NCI-H82 treated with DMSO at 0.1 percent for 48 hours (cell line): ENCODE results near the gene GAPVD1.
A peak's percentile ranks its signal among the peaks of the same experiment; 100 is the strongest.
"Not testable (repeated sequence)": the region's sequence is repeated elsewhere in the genome, so short reads cannot be mapped to it uniquely, and the experiment has no call there.

Source experiments
- DNase-seq: peaks from one replicate; lab custom pipeline; 2025; ENCODE audit not compliant: unreplicated experiment; lab: John Stamatoyannopoulos, UW

Gene GAPVD1

GRCh38 chr9:125366676-125367075 is 105.0 kb downstream of the GAPVD1 start:
- no peak for DNase-seq

GRCh38 chr9:125370786-125371185 is 109.2 kb downstream of the GAPVD1 start:
- DNase-seq, result no peak

GRCh38 chr9:125372441-125373226 is 111.0 kb downstream of the GAPVD1 start:
- no peak for DNase-seq

GRCh38 chr9:125374443-125375309 is 113.0 kb downstream of the GAPVD1 start:
- DNase-seq, result peak; percentile 59

GRCh38 chr9:125375820-125376219 is 114.2 kb downstream of the GAPVD1 start:
- DNase-seq, result no peak

- DNase-seq, result no peak
Measured at GRCh38 chr9:125376261-125377226, 114.9 kb downstream of the GAPVD1 start.

GRCh38 chr9:125377584-125378250 is 116.1 kb downstream of the GAPVD1 start:
- DNase-seq, result no peak

GRCh38 chr9:125378778-125379177 is 117.2 kb downstream of the GAPVD1 start:
- DNase-seq, result no peak

- DNase-seq, result no peak
Measured at GRCh38 chr9:125379208-125379607, 117.6 kb downstream of the GAPVD1 start.

- DNase-seq, result no peak
Measured at GRCh38 chr9:125380406-125380805, 118.8 kb downstream of the GAPVD1 start.

- no peak for DNase-seq
Measured at GRCh38 chr9:125387861-125388524, 126.4 kb downstream of the GAPVD1 start.

- no peak for DNase-seq
Measured at GRCh38 chr9:125388978-125389377, 127.4 kb downstream of the GAPVD1 start.

GRCh38 chr9:125391704-125392103 is 130.1 kb downstream of the GAPVD1 start:
- no peak for DNase-seq

- DNase-seq, result no peak
Measured at GRCh38 chr9:125393426-125393825, 131.8 kb downstream of the GAPVD1 start.

GRCh38 chr9:125396799-125397198 is 135.2 kb downstream of the GAPVD1 start:
- DNase-seq, result no peak

- no peak for DNase-seq
Measured at GRCh38 chr9:125397736-125398135, 136.1 kb downstream of the GAPVD1 start.

- DNase-seq, result no peak
Measured at GRCh38 chr9:125398243-125398642, 136.6 kb downstream of the GAPVD1 start.

- no peak for DNase-seq
Measured at GRCh38 chr9:125399165-125399564, 137.5 kb downstream of the GAPVD1 start.

- DNase-seq, result no peak
Measured at GRCh38 chr9:125399666-125400065, 138.0 kb downstream of the GAPVD1 start.

- not testable (repeated sequence) for DNase-seq
Measured at GRCh38 chr9:125400232-125400631, 138.6 kb downstream of the GAPVD1 start.
